GM12891 (cell line): ENCODE results near the gene TARS3.

Experiments
- PAX5 ChIP-seq: IDR thresholded peaks from 2 replicates; pipeline ENCODE4 v1.6.1; 2011; ENCODE audit warnings: low read length, moderate library complexity, mild to moderate bottlenecking; ENCODE audit not compliant: insufficient read depth, severe bottlenecking
- SPI1 ChIP-seq: IDR thresholded peaks from 2 replicates; pipeline ENCODE4 v1.6.1; 2011; ENCODE audit warnings: low read depth, low read length, control low read depth

GRCh38 chr15:101646672-101647071, 77.6 kb downstream of the TARS3 start:
- TF ChIP-seq PAX5, result no peak
- no peak for TF ChIP-seq SPI1
